GM19468 (cell line): ENCODE measurements around the gene INPP4B.

Experiments used
- ATAC-seq: cut with Tn5 transposase; IDR thresholded peaks from one replicate; pipeline ENCODE4 v1.9.1; 2021; ENCODE audit warnings: mild to moderate bottlenecking, moderate library complexity, moderate number of reproducible peaks; ENCODE audit not compliant: unreplicated experiment; ENCODE audit errors: extremely low read depth

The INPP4B gene

GRCh38 chr4:142596595-142596994, 249.5 kb downstream of the INPP4B start:
- no peak for ATAC-seq

- no peak for ATAC-seq
Observed at GRCh38 chr4:142596121-142596520, 250.0 kb downstream of the INPP4B start.

GRCh38 chr4:142595222-142595871, 250.8 kb downstream of the INPP4B start:
- ATAC-seq = no peak

GRCh38 chr4:142585411-142585810, 260.7 kb downstream of the INPP4B start:
- no peak for ATAC-seq

GRCh38 chr4:142583708-142584107, 262.4 kb downstream of the INPP4B start:
- no peak for ATAC-seq

- ATAC-seq = no peak
Observed at GRCh38 chr4:142582340-142582739, 263.8 kb downstream of the INPP4B start.

GRCh38 chr4:142581881-142582280, 264.2 kb downstream of the INPP4B start:
- ATAC-seq = no peak

- ATAC-seq = no peak
Observed at GRCh38 chr4:142579443-142579842, 266.7 kb downstream of the INPP4B start.

- no peak for ATAC-seq
Observed at GRCh38 chr4:142574306-142574705, 271.8 kb downstream of the INPP4B start.

- ATAC-seq = no peak
Observed at GRCh38 chr4:142572071-142572470, 274.0 kb downstream of the INPP4B start.

GRCh38 chr4:142567620-142568451, 278.3 kb downstream of the INPP4B start:
- ATAC-seq = peak; percentile 57

GRCh38 chr4:142567199-142567598, 278.9 kb downstream of the INPP4B start:
- ATAC-seq = no peak

- no peak for ATAC-seq
Observed at GRCh38 chr4:142566777-142567176, 279.3 kb downstream of the INPP4B start.

- no peak for ATAC-seq
Observed at GRCh38 chr4:142566243-142566642, 279.9 kb downstream of the INPP4B start.

GRCh38 chr4:142565771-142566170, 280.3 kb downstream of the INPP4B start:
- no peak for ATAC-seq

- ATAC-seq = no peak
Observed at GRCh38 chr4:142563682-142564291, 282.3 kb downstream of the INPP4B start.

- ATAC-seq = no peak
Observed at GRCh38 chr4:142559986-142560385, 286.1 kb downstream of the INPP4B start.

GRCh38 chr4:142558851-142559250, 287.2 kb downstream of the INPP4B start:
- no peak for ATAC-seq

GRCh38 chr4:142557239-142557801, 288.8 kb downstream of the INPP4B start:
- ATAC-seq = no peak

GRCh38 chr4:142556570-142557238, 289.4 kb downstream of the INPP4B start:
- no peak for ATAC-seq
